Sigmoid colon (tissue), 7 donors: ENCODE results near the gene ZIC2. TPM values are rescaled to one million over a fixed set of nuclear protein-coding genes. Genes with fewer than 3 reads are reported as not detected.
"Not testable (repeated sequence)": the region's sequence is repeated elsewhere in the genome, so short reads cannot be mapped to it uniquely, and the experiment has no call there.

ENCODE experiments used
- DNase-seq: peaks from one replicate; pipeline ENCODE4 v3.0.0-alpha.2; 2019
- H3K27ac ChIP-seq, 4 donors: fragments of 200-600 bp; sonication (generic); one replicate each; pipeline ENCODE4 v1.5.1; 2016 to 2019; ENCODE audit warnings: mild to moderate bottlenecking in 1 of 4
- H3K27me3 ChIP-seq, 3 donors: fragments of 200-600 bp; sonication (generic); one replicate each; pipeline ENCODE4 v1.5.1; 2019; ENCODE audit warnings: mild to moderate bottlenecking in 1 of 3
- H3K36me3 ChIP-seq, 4 donors: fragments of 200-600 bp; sonication (generic); one replicate each; pipeline ENCODE4 v1.5.1; 2016 to 2019
- H3K4me1 ChIP-seq, 4 donors: fragments of 200-600 bp; sonication (generic); one replicate each; pipeline ENCODE4 v1.5.1; 2017 to 2019
- H3K4me3 ChIP-seq, 4 donors: fragments of 200-600 bp; sonication (generic); one replicate each; pipeline ENCODE4 v1.5.1; 2017 to 2019; ENCODE audit warnings: mild to moderate bottlenecking in 2 of 4, moderate library complexity in 1 of 4
- H3K9me3 ChIP-seq, 4 donors: fragments of 200-600 bp in 3 of 4; sonication (generic) in 3 of 4; one replicate each; pipeline versions ENCODE4 v1.5.1 to v1.6.1; 2013 to 2019
- CTCF ChIP-seq, 4 experiments: fragments of 450-650 bp in 3 of 4; fragments of 200-600 bp in 1 of 4; IDR thresholded peaks; one replicate each; pipeline ENCODE4 v1.5.1; 2016 to 2019; ENCODE audit warnings: antibody characterized with exemption in 4 of 4, mild to moderate bottlenecking in 3 of 4, moderate library complexity in 2 of 4
- EP300 ChIP-seq, 4 donors: sonication (generic); formaldehyde crosslinking; IDR thresholded peaks; one replicate each; pipeline ENCODE4 v1.6.1; 2017; ENCODE audit warnings: antibody characterized with exemption in 4 of 4
- POLR2A ChIP-seq, 2 donors: fragments of 450-650 bp; IDR thresholded peaks; one replicate each; pipeline ENCODE4 v1.6.1; 2016; ENCODE audit warnings: antibody characterized with exemption in 2 of 2, mild to moderate bottlenecking in 2 of 2, moderate library complexity in 2 of 2
- POLR2AphosphoS5 ChIP-seq, 4 donors: sonication (generic); formaldehyde crosslinking; IDR thresholded peaks; one replicate each; pipeline ENCODE4 v1.6.1; 2017; ENCODE audit warnings: antibody characterized with exemption in 4 of 4
- WGBS, 2 donors: extraction: QIAGEN DNeasy Blood & Tissue Kit; methylation state at CpG; one replicate each; pipeline ENCODE4 v1.1.7; 2013; 5-methylcytosine and 5-hydroxymethylcytosine counted together
- intact Hi-C: fragments of 100-400 bp; cut with DNase I; formaldehyde crosslinking; loops from one replicate; pipeline ENCODE4 v1.15.1; 2023
- polyA plus RNA-seq, 3 donors: library from polyadenylated mRNA; stranded (reverse); fragments of 200-250 nt; gene quantifications; one replicate each; pipeline ENCODE4 v1.2.3, GENCODE V29; 2013
- total RNA-seq, 4 donors: library from RNA; depleted of rRNA; stranded (reverse); fragments of >200 nt; gene quantifications; one replicate each; pipeline ENCODE4 v1.1.0, GENCODE V29; 2016
- donor health status: healthy with polysubstance abuse.
- donor health status: Bipolar disorder and iron deficiency.
- donor health status: healthy.

Gene ZIC2
- total and polyA plus RNA-seq, 7 donors: 0.03 TPM; not detected in 6

- intact Hi-C loops: no loop called here
- Histone ChIP-seq H3K4me1 (no peaks in the 10 kb centered on the region), H3K9me3 (no peaks in the 10 kb centered on the region), H3K27me3 (no peaks in the 10 kb centered on the region), H3K36me3 (no peaks in the 10 kb centered on the region), H3K27ac (no peak overlapping the region), H3K4me3 (no peak overlapping the region)
- no peak for DNase-seq
- TF ChIP-seq POLR2AphosphoS5 (IDR thresholded peaks at IDR 0.05) (no peak), POLR2A (IDR thresholded peaks at IDR 0.05) (no peak), EP300 (IDR thresholded peaks at IDR 0.05) (no peak), CTCF (IDR thresholded peaks at IDR 0.05) (no peak)
- 48 to 79% methylated on average over 2 of the region's 2 CpGs for WGBS, 2 donors
Observed at GRCh38 chr13:100024023-100024422, 42.4 kb downstream of the ZIC2 start.

GRCh38 chr13:100029933-100030332, 48.3 kb downstream of the ZIC2 start:
- Histone ChIP-seq H3K36me3 (no peaks in the 10 kb centered on the region), H3K4me3 (no peak overlapping the region), H3K9me3 (no peaks in the 10 kb centered on the region), H3K4me1 (no peaks in the 10 kb centered on the region), H3K27ac (no peak overlapping the region), H3K27me3 (no peaks in the 10 kb centered on the region)
- WGBS, 2 donors: 94 to 97% methylated on average over 1 of the region's 1 CpG
- intact Hi-C loops: no loop called here
- TF ChIP-seq CTCF (IDR thresholded peaks at IDR 0.05): no peak
- no peak for TF ChIP-seq POLR2A (IDR thresholded peaks at IDR 0.05)
- TF ChIP-seq EP300 (IDR thresholded peaks at IDR 0.05): no peak
- no peak for TF ChIP-seq POLR2AphosphoS5 (IDR thresholded peaks at IDR 0.05)
- no peak for DNase-seq

- H3K36me3 ChIP-seq, intact Hi-C loops, H3K4me3 ChIP-seq, H3K27ac ChIP-seq, DNase-seq, H3K4me1 ChIP-seq, H3K27me3 ChIP-seq, H3K9me3 ChIP-seq: not testable (repeated sequence)
- 94 to 95% methylated on average over 9 of the region's 9 CpGs for WGBS, 2 donors
Observed at GRCh38 chr13:100032642-100033041, 51.1 kb downstream of the ZIC2 start.

GRCh38 chr13:100035936-100036335, 54.4 kb downstream of the ZIC2 start:
- Histone ChIP-seq H3K27me3 (no peaks in the 10 kb centered on the region), H3K4me3 (no peak overlapping the region), H3K36me3 (no peaks in the 10 kb centered on the region), H3K4me1 (no peaks in the 10 kb centered on the region), H3K9me3 (no peaks in the 10 kb centered on the region), H3K27ac (no peak overlapping the region)
- TF ChIP-seq EP300 (IDR thresholded peaks at IDR 0.05): no peak
- no peak for TF ChIP-seq POLR2AphosphoS5 (IDR thresholded peaks at IDR 0.05)
- no peak for TF ChIP-seq POLR2A (IDR thresholded peaks at IDR 0.05)
- no peak for TF ChIP-seq CTCF (IDR thresholded peaks at IDR 0.05)
- intact Hi-C loops: no loop called here
- 93 to 94% methylated on average over 1 of the region's 1 CpG for WGBS, 2 donors
- no peak for DNase-seq

Other genes with a start within 250 kb of the ZIC2 start
- not detected for gene ZIC5, start 10.0 kb upstream of the ZIC2 start, total RNA-seq
- gene ZIC5, start 10.0 kb upstream of the ZIC2 start, polyA plus RNA-seq: not detected
- 10 to 100 TPM; 42.8 to 45.6 (median 45.2) TPM for gene PCCA, start 107.3 kb downstream of the ZIC2 start, total RNA-seq
- gene PCCA, start 107.3 kb downstream of the ZIC2 start, polyA plus RNA-seq: 10 to 100 TPM; 18.0 to 35.4 (median 28.8) TPM